Activated CD8-positive, alpha-beta memory T cell treated with anti-CD3 and anti-CD28 coated beads, Interleukin-2, amount 50 U/mL, for 24 hours (primary cell): ENCODE results near the gene ZBTB17.
"Not testable (repeated sequence)": the region's sequence is repeated elsewhere in the genome, so short reads cannot be mapped to it uniquely, and the experiment has no call there.

Source experiments
- DNase-seq: peaks from one replicate; pipeline ENCODE4 v3.0.0-alpha.2; 2020; ENCODE audit errors: extremely low read depth

The ZBTB17 gene

DNA sequence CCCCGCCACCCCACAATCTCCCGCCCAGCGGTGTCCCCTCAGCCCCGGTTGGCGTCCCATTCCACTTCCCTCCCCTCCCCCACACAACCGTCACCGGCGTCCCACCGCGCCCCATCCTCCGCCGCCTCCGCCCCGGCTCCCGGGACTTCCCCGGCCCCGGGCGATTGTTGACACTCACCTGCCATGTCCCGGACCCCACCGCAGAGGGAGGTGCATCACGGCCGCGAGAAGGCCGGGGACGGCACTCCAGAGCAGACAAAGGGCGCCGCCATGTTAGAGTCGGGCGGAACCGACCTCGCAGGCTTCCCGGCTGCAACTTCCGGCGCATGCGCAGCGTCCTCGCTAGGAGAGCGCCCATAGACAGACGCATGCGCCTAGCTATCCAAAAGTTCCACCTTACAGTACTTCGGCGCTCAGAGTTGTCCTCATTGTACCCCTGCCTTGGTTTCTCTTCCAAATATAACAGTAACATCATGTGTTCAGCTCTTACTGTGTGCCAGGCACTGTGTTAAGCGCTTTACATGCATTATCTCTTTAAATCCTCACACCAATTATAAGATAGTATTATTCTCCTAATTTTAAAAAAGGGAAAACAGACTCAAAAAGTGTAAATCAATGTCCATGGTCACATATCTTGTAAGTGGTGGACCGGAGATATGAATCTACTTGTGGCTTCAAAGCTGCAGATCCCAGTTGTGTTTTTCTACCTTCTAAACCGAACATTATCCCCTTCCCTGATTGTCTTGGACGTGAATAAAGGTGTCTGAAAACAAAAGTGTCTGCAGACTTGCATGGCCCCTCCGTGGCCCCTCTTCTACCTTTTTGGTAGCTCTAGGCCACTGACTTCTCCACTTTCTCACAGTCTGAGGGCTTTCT, at the start of gene ZBTB17:
Gene ZBTB17 (minus strand): TSS at position 297 of the 876 bp plus-strand sequence. CDS start 27,606 bp downstream, outside the sequence.
- peak; percentile 86 for DNase-seq

- no peak for DNase-seq
These were observed 47.3 kb upstream of the ZBTB17 start for GRCh38 chr1:16023050-16023653.

- no peak for DNase-seq
These were observed 46.5 kb upstream of the ZBTB17 start for GRCh38 chr1:16022393-16022792.

DNA sequence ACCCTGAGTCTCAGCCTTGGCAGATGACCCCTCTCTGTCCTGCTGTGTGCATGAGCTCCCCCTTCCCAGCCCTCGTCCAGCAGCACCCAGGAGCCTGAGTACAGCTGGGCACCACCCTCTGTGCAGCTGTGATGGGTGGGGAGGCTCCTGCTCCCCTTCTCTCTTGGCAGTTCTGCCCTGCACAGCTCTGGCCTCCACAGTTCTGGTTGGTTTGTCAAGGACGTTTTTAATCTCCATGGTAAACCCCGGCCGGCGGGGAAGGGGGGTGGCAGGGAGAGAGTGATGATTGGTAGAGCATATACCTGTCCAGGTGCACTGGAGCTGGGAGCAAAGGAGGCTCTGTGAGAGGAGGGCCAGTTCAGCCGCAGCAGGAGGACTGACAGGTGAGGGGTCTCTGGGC, 45.8 kb upstream of the ZBTB17 start, which contains the start of gene CLCNKA:
Gene CLCNKA (plus strand): TSS at position 356 of the 400 bp plus-strand sequence. CDS start 584 bp downstream, outside the sequence.
- no peak for DNase-seq

- not testable (repeated sequence) for DNase-seq
These were observed 45.0 kb upstream of the ZBTB17 start for GRCh38 chr1:16020878-16021277.

DNA sequence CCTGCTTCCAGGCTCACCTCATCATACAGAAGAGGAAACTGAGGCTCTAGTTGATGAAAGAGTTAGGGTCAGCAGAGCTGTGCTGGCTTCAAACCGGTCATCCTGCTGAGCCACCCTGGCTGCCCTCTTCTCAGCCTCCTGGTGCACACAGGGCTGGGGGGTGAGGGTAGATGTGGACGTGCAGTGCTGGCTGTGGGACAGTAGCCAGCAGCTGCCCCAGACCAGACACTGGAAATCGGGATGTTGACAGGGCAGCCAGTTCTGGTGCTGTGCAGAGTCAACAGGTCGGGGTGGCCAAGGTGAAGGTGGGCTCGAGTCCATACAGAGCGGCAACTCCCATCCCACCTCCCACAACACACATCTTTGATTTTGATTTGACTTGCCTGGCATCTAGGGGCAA, 44.4 kb upstream of the ZBTB17 start:
- no peak for DNase-seq

DNA sequence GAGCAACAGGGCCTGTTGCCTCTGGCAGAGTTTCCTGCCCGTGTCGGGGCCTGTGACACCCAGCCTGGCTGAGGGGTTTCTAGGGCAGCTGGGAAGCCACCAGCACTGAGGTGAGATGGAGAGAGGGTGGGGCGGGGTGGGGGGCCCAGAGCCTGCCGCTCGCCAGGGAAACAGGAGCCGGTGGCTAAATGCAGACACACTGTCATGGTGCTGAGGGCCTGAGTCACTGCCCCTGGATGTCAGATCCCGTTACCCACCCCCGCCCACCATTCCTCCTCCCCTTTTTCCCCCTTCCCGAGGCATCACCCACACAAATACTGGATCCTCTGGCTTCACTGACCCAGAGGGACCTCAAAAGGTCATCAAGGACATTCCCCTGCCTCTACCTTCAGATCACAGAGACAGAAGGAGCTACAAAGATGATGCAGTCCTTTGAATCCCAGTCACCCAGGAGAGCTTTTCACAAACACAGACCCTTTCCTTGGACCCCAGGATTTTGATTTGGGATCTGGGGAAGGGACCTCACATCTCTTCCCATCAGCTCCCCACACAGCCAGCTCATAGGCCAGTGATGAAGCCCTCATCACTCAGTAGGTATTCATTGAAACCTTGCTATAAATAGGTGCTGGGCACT, 43.9 kb upstream of the ZBTB17 start:
- no peak for DNase-seq

DNA sequence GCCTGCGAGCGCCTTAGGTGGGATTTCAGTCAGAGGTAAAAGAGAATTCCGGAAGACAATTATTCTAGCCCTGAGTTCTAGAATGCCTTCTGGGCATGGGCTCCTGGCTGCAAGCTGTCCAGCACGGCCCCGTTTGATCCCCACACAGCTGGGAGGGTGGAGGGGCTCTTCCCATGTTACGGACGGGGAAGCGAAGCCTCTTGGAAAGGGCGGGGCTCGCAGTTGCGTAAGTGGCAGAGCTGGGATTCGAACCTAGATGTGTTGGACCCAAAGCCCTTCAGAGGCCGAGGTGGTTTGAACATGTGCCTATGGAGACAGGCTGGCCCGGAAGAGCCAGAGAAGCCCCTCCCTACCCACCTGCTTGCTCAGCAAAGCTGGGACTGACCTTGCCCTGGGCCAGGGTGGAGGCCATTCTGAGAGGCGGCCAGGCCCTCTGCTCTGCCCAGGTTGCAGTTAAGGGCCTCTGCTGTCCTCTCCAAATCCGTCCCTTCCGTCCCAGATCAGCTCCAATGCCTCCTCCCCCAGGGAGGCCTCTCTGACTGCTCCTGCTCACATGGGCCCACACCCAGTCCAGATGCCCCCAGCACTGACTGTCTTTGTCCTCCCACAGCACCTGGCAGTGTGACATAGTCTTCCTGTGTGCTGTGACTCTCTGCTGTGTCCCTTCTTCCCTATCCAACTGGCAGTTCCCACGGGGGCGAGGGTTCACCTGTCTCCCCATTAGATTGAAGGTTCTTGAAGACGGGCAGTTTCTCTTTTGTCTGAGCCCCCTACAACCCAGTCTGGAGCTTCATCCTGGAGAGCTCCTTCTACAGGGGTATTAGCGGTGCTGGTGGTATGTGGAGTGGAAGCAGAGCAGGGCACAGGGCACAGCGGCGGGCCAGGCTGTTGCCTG, 43.1 kb upstream of the ZBTB17 start:
- no peak for DNase-seq

GRCh38 chr1:16018308-16018707, 42.4 kb upstream of the ZBTB17 start:
- no peak for DNase-seq

GRCh38 chr1:16017461-16018303, 41.8 kb upstream of the ZBTB17 start, which contains the start of gene HSPB7:
Gene HSPB7 (minus strand): TSS chr1:16018043. CDS start chr1:16017963, 80 bp downstream.
- DNase-seq: no peak

DNA sequence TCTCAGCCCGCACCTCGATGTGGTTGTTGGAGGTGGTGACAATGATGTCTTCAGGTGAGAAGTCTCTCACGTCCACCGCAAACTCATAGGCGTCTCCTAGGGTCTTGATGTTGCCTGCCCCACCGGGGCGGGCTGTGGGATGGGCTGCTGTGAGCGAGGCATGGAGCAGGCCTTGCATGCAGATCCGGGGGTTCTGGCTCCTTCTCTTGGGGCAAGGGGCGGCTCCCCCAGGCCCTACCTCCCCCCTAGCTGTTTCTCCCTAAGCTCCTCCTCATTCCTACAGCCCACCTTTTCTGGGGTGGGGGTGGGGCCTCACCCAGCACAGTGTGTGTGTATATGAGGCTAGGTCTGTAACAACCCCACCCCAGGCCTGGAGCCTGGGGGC, 41.2 kb upstream of the ZBTB17 start:
- no peak for DNase-seq

GRCh38 chr1:16015960-16016901, 40.3 kb upstream of the ZBTB17 start:
- no peak for DNase-seq

- no peak for DNase-seq
These were observed 39.6 kb upstream of the ZBTB17 start for GRCh38 chr1:16015491-16015890.

DNA sequence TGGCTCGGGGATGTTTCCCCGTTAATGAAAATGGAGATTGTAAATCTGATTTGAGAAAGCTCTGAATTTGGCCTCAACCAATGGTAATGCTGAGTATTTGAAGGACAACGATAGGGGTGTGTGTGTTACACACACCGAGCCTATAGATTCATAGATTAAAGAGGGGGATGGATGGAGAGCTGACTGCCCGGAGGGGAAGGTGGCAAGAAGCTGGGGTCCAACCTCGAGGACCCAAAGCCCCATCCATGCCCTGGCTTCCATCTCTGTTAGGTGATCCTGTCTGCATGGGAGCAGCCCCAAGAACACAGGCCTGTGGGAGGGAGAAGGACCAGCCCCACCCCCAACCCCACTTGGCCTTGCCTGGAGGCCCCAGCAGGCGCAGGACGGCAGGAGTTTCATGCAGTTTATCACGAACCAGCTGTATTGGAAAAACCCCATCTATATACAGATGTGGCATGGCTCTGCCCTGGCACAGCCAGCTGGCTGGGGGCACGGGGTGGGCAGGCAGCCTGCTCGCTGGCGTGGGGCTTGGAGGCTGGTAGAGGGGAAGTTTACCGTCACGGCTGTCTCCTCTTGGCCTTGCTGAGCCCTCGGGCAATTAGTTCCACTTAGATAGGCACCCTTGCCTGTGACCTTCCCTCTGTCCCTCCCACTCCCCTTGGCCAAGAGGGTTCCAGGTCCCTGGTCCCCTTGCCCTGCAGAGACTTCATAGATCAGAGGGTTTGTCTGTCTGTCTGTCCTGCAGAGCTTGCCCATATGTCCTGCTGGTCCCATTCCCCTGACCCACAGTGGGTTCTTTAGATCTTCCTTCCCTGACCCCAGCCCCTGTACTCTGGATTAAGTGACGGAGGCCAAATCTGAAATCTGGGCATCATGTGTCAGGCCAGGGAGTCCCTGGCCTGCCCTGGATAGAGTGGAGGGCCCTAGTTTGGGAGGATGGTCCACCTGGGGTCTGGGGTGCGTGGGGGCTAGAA, 38.9 kb upstream of the ZBTB17 start:
- DNase-seq: no peak

- DNase-seq: no peak
These were observed 38.0 kb upstream of the ZBTB17 start for GRCh38 chr1:16013908-16014258.

GRCh38 chr1:16013220-16013907, 37.5 kb upstream of the ZBTB17 start:
- no peak for DNase-seq

DNA sequence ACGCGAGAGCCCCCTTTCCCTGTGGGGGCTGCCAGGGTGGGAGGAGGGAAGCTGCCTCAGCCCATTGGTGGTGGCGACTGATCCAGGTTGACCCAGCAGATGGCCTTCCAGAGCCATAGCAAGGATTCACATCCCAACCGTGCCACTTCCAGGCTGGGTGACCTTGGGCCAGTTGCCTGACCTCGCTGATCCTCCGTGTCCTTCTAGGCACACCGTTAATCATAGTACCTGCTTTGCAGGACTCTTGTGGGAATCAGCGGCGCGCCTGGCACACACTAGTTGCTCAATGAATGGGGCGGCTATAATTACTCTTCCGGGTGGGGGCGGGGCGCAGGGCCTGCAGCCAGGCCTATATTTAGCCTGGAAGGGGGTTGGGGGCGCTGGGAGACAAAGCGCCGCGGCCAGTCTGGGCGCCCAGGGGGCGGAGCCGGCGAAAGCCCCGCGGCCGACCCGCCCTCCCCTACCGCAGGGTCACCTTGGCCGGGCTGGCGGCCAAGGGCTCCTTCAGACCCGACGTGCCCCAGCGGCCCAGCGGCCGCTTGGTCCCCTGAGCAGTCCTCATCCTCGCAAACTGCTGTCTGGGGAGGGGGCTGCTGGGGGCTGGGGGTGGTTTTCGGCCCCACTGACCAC, 36.8 kb upstream of the ZBTB17 start:
- no peak for DNase-seq
